Measurements from ENCODE around the gene AEBP1.

AEBP1 gene

DNA sequence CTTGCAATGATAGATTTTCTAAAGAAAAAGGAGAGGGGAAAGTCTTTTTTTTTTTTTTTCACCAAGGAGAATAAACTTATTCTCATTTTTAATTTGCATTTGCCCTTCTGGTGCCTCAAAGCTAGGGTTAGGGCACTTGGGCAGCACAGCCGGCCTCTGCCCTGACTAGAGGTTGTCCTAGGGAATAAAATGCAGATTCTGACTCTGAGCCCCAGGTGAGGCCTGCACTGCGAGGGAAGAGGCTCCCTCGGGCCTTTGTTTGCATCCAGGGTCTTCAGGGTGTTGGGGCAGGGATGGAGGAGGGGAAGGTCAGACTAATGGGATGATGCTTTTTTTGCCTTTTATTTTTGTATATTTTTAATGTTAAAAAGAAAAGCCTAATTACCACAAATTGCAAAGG lies 29.1 kb downstream of the AEBP1 start:
- Histone ChIP-seq H3K4me3 (replicated peaks; ENCODE audit: insufficient read depth, low read length) (no peak overlapping the region), H3K27me3 (ENCODE audit: insufficient read depth, poor library complexity, severe bottlenecking) (no peaks in the 10 kb centered on the region), H3K27ac (replicated peaks) (no peak overlapping the region)
- TF ChIP-seq, protein P1, sequence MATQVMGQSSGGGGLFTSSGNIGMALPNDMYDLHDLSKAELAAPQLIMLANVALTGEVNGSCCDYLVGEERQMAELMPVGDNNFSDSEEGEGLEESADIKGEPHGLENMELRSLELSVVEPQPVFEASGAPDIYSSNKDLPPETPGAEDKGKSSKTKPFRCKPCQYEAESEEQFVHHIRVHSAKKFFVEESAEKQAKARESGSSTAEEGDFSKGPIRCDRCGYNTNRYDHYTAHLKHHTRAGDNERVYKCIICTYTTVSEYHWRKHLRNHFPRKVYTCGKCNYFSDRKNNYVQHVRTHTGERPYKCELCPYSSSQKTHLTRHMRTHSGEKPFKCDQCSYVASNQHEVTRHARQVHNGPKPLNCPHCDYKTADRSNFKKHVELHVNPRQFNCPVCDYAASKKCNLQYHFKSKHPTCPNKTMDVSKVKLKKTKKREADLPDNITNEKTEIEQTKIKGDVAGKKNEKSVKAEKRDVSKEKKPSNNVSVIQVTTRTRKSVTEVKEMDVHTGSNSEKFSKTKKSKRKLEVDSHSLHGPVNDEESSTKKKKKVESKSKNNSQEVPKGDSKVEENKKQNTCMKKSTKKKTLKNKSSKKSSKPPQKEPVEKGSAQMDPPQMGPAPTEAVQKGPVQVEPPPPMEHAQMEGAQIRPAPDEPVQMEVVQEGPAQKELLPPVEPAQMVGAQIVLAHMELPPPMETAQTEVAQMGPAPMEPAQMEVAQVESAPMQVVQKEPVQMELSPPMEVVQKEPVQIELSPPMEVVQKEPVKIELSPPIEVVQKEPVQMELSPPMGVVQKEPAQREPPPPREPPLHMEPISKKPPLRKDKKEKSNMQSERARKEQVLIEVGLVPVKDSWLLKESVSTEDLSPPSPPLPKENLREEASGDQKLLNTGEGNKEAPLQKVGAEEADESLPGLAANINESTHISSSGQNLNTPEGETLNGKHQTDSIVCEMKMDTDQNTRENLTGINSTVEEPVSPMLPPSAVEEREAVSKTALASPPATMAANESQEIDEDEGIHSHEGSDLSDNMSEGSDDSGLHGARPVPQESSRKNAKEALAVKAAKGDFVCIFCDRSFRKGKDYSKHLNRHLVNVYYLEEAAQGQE (IDR thresholded peaks at IDR 0.05; ENCODE audit: insufficient replicate concordance, low read depth), result no peak
- TF ChIP-seq GABPA (IDR thresholded peaks at IDR 0.05; ENCODE audit: low read depth) (no peak), CTCF (IDR thresholded peaks at IDR 0.05; ENCODE audit: insufficient read depth, low read length) (no peak), POLR2AphosphoS5 (IDR thresholded peaks at IDR 0.05; ENCODE audit: low read depth) (no peak)
- no peak for DNase-seq (ENCODE audit: low read depth in 1 of 2, low spot score in 1 of 2)

DNA sequence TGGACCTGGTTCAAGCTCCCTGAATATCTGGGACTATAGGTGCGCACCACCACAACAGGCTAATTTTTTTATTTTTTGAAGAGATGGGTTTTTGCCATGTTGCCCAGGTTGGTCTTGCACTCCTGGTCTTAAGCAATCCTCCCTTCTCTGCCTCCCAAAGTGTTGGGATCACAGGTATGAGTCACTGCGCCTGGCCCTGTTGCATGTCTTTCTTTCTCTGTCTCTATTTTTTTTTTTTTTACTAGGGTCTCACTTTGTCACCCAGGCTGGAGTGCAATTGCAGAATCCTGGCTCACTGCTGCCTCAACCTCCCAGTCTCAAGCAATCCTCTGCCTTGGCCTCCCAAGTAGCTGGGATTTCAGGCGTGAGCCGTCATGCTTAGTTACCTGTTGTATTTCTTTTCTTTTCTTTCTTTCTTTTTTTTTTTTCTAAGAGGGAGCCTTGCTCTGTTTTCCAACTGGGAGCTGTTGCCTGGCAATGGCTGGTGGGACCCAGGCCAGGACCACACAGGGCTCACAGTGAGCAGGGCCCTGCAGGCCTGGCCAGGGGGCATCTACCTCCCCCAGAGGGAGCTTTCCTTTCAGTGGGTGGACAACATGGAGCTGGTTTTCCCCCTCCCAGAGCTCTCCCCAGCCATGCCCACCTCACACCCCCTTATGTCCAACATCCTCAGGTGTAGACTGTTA lies 30.9 kb downstream of the AEBP1 start:
- DNase-seq (ENCODE audit: low read depth in 1 of 2, low spot score in 1 of 2), result no peak
- H3K27me3 ChIP-seq (ENCODE audit: insufficient read depth, poor library complexity, severe bottlenecking), result no peaks in the 10 kb centered on the region
- TF ChIP-seq SPI1 (IDR thresholded peaks at IDR 0.05; ENCODE audit: borderline replicate concordance, low read depth) (no peak), POLR2AphosphoS5 (IDR thresholded peaks at IDR 0.05; ENCODE audit: low read depth) (no peak), CTCF (IDR thresholded peaks at IDR 0.05; ENCODE audit: insufficient read depth, low read length) (no peak), GABPA (IDR thresholded peaks at IDR 0.05; ENCODE audit: low read depth) (no peak)
- TF ChIP-seq, protein P1 (IDR thresholded peaks at IDR 0.05; ENCODE audit: insufficient replicate concordance, low read depth), result no peak
- no peak overlapping the region for H3K4me3 ChIP-seq (replicated peaks; ENCODE audit: insufficient read depth, low read length)
- no peak overlapping the region for H3K27ac ChIP-seq (replicated peaks)

GRCh38 chr7:44136731-44137130 lies 32.6 kb downstream of the AEBP1 start:
- Histone ChIP-seq H3K27me3 (ENCODE audit: insufficient read depth, poor library complexity, severe bottlenecking) (no peaks in the 10 kb centered on the region), H3K27ac (replicated peaks) (no peak overlapping the region), H3K4me3 (replicated peaks; ENCODE audit: insufficient read depth, low read length) (no peak overlapping the region)
- no peak for DNase-seq (ENCODE audit: low read depth in 1 of 2, low spot score in 1 of 2)
- TF ChIP-seq CTCF (IDR thresholded peaks at IDR 0.05; ENCODE audit: insufficient read depth, low read length), result no peak
- TF ChIP-seq SPI1 (IDR thresholded peaks at IDR 0.05; ENCODE audit: borderline replicate concordance, low read depth), result no peak
- TF ChIP-seq POLR2AphosphoS5 (IDR thresholded peaks at IDR 0.05; ENCODE audit: low read depth), result no peak
- TF ChIP-seq, protein P1 (IDR thresholded peaks at IDR 0.05; ENCODE audit: insufficient replicate concordance, low read depth), result no peak
- TF ChIP-seq GABPA (IDR thresholded peaks at IDR 0.05; ENCODE audit: low read depth), result no peak

Data from HL-60 (cell line).